HEK293 (cell line): ENCODE data around the gene LTC4S.

Source experiments
- YY1 ChIP-seq: fragments of 450-650 bp; formaldehyde crosslinking; IDR thresholded peaks from 2 replicates; pipeline ENCODE4 v1.5.1; 2018; ENCODE audit warnings: missing biosample characterization, missing genetic modification characterization
- ZFP3 ChIP-seq: fragments of 450-650 bp; formaldehyde crosslinking; IDR thresholded peaks from 2 replicates; pipeline ENCODE4 v1.5.1; 2016; ENCODE audit warnings: low read depth, missing biosample characterization, missing genetic modification characterization
- ZNF114 ChIP-seq: fragments of 450-650 bp; formaldehyde crosslinking; IDR thresholded peaks from 2 replicates; pipeline ENCODE4 v1.5.0; 2017; ENCODE audit warnings: missing biosample characterization, missing genetic modification characterization
- ZNF138 ChIP-seq: fragments of 450-650 bp; formaldehyde crosslinking; IDR thresholded peaks from 2 replicates; pipeline ENCODE4 v1.5.1; 2016; ENCODE audit warnings: missing biosample characterization, missing genetic modification characterization, borderline replicate concordance
- ZNF302 ChIP-seq: fragments of 450-650 bp; formaldehyde crosslinking; IDR thresholded peaks from 2 replicates; pipeline ENCODE4 v1.5.1; 2016; ENCODE audit warnings: missing biosample characterization, missing genetic modification characterization, low read depth
- ZNF660 ChIP-seq: fragments of 450-650 bp; IDR thresholded peaks from 2 replicates; pipeline ENCODE4 v1.5.1; 2018; ENCODE audit warnings: missing biosample characterization, mild to moderate bottlenecking, missing genetic modification characterization
- ZNF768 ChIP-seq: fragments of 450-650 bp; formaldehyde crosslinking; IDR thresholded peaks from 2 replicates; pipeline ENCODE4 v1.5.1; 2018; ENCODE audit warnings: missing biosample characterization, mild to moderate bottlenecking, missing genetic modification characterization
- TF ChIP-seq, protein P1 (sequence below): fragments of 450-650 bp; formaldehyde crosslinking; IDR thresholded peaks from 2 replicates; pipeline ENCODE4 v1.5.1; 2016; ENCODE audit warnings: missing biosample characterization, missing genetic modification characterization
- TF ChIP-seq, protein P2 (sequence below): fragments of 450-650 bp; formaldehyde crosslinking; conservative IDR thresholded peaks from 2 replicates; pipeline ENCODE4 v1.5.1; 2016; ENCODE audit warnings: low read depth, missing biosample characterization, missing genetic modification characterization
- TF ChIP-seq, protein P3 (sequence below): fragments of 450-650 bp; formaldehyde crosslinking; IDR thresholded peaks from 2 replicates; pipeline ENCODE4 v1.5.1; 2016; ENCODE audit warnings: missing biosample characterization, missing genetic modification characterization
- TF ChIP-seq, protein P4 (sequence below): fragments of 450-650 bp; formaldehyde crosslinking; IDR thresholded peaks from 2 replicates; pipeline ENCODE4 v1.5.1; 2017; ENCODE audit warnings: missing biosample characterization, missing genetic modification characterization

DNA sequence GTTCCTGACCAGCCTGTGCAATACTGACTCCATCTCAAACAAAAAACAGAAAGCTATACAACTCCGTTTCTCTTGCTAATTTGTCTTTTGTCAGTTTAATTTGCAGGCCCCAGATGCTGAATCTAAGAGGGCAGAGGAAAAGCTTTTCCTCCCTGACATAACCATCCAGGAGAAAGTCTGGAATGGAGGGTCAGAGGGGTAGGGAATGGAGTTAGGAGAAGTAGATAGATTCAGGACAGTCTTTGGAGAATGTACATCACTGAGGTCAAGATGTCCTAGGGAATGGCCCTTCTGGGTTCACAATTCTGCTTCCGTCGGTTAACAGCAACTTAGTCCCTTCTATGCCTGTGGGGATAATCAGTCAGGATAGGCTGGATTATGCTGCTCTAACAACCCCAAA, 20.3 kb downstream of the LTC4S start:
- no peak for TF ChIP-seq ZNF138 (tag by site-specific recombination)
- TF ChIP-seq ZNF114 (tag by site-specific recombination) = no peak
- TF ChIP-seq, protein P1, sequence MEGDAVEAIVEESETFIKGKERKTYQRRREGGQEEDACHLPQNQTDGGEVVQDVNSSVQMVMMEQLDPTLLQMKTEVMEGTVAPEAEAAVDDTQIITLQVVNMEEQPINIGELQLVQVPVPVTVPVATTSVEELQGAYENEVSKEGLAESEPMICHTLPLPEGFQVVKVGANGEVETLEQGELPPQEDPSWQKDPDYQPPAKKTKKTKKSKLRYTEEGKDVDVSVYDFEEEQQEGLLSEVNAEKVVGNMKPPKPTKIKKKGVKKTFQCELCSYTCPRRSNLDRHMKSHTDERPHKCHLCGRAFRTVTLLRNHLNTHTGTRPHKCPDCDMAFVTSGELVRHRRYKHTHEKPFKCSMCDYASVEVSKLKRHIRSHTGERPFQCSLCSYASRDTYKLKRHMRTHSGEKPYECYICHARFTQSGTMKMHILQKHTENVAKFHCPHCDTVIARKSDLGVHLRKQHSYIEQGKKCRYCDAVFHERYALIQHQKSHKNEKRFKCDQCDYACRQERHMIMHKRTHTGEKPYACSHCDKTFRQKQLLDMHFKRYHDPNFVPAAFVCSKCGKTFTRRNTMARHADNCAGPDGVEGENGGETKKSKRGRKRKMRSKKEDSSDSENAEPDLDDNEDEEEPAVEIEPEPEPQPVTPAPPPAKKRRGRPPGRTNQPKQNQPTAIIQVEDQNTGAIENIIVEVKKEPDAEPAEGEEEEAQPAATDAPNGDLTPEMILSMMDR = no peak
- no peak for TF ChIP-seq YY1
- TF ChIP-seq, protein P2, sequence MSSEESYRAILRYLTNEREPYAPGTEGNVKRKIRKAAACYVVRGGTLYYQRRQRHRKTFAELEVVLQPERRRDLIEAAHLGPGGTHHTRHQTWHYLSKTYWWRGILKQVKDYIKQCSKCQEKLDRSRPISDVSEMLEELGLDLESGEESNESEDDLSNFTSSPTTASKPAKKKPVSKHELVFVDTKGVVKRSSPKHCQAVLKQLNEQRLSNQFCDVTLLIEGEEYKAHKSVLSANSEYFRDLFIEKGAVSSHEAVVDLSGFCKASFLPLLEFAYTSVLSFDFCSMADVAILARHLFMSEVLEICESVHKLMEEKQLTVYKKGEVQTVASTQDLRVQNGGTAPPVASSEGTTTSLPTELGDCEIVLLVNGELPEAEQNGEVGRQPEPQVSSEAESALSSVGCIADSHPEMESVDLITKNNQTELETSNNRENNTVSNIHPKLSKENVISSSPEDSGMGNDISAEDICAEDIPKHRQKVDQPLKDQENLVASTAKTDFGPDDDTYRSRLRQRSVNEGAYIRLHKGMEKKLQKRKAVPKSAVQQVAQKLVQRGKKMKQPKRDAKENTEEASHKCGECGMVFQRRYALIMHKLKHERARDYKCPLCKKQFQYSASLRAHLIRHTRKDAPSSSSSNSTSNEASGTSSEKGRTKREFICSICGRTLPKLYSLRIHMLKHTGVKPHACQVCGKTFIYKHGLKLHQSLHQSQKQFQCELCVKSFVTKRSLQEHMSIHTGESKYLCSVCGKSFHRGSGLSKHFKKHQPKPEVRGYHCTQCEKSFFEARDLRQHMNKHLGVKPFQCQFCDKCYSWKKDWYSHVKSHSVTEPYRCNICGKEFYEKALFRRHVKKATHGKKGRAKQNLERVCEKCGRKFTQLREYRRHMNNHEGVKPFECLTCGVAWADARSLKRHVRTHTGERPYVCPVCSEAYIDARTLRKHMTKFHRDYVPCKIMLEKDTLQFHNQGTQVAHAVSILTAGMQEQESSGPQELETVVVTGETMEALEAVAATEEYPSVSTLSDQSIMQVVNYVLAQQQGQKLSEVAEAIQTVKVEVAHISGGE (tag by site-specific recombination) = no peak
- TF ChIP-seq ZNF660 = no peak
- no peak for TF ChIP-seq ZFP3 (tag by site-specific recombination)
- TF ChIP-seq, protein P3, sequence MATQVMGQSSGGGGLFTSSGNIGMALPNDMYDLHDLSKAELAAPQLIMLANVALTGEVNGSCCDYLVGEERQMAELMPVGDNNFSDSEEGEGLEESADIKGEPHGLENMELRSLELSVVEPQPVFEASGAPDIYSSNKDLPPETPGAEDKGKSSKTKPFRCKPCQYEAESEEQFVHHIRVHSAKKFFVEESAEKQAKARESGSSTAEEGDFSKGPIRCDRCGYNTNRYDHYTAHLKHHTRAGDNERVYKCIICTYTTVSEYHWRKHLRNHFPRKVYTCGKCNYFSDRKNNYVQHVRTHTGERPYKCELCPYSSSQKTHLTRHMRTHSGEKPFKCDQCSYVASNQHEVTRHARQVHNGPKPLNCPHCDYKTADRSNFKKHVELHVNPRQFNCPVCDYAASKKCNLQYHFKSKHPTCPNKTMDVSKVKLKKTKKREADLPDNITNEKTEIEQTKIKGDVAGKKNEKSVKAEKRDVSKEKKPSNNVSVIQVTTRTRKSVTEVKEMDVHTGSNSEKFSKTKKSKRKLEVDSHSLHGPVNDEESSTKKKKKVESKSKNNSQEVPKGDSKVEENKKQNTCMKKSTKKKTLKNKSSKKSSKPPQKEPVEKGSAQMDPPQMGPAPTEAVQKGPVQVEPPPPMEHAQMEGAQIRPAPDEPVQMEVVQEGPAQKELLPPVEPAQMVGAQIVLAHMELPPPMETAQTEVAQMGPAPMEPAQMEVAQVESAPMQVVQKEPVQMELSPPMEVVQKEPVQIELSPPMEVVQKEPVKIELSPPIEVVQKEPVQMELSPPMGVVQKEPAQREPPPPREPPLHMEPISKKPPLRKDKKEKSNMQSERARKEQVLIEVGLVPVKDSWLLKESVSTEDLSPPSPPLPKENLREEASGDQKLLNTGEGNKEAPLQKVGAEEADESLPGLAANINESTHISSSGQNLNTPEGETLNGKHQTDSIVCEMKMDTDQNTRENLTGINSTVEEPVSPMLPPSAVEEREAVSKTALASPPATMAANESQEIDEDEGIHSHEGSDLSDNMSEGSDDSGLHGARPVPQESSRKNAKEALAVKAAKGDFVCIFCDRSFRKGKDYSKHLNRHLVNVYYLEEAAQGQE (tag by site-specific recombination) = no peak
- TF ChIP-seq, protein P4, sequence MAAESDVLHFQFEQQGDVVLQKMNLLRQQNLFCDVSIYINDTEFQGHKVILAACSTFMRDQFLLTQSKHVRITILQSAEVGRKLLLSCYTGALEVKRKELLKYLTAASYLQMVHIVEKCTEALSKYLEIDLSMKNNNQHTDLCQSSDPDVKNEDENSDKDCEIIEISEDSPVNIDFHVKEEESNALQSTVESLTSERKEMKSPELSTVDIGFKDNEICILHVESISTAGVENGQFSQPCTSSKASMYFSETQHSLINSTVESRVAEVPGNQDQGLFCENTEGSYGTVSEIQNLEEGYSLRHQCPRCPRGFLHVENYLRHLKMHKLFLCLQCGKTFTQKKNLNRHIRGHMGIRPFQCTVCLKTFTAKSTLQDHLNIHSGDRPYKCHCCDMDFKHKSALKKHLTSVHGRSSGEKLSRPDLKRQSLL = no peak
- no peak for TF ChIP-seq ZNF768 (tag by site-specific recombination)
- TF ChIP-seq ZNF302 (tag by site-specific recombination) = no peak
